Panc1 (cell line): ENCODE data around the gene PCNX2. TPM values are rescaled to one million over a fixed set of nuclear protein-coding genes. Genes with fewer than 3 reads are reported as not detected.

Experiments
- ATAC-seq: fragments of 200-7000 bp; cut with Tn5 transposase; 2 replicates; pipeline ENCODE4 v1.9.1; 2020; ENCODE audit warnings: mild to moderate bottlenecking, moderate library complexity
- BruUV-seq: library from RNA; stranded (reverse); fragments of 400-500 nt; replicated peaks from 2 replicates; lab custom pipeline; 2021; lab: Mats Ljungman, UMichigan
- CTCF ChIA-PET: fragments of 300-600 bp; sonication (Branson Sonifier 250); formaldehyde crosslinking; loops from one replicate; lab custom pipeline; 2022; ENCODE audit warnings: antibody characterized with exemption; lab: Charles Lee
- POLR2A ChIA-PET: fragments of 300-600 bp; sonication (Branson Sonifier 250); formaldehyde crosslinking; loops from one replicate; lab custom pipeline; 2022; ENCODE audit warnings: antibody characterized with exemption; lab: Charles Lee
- DNase-seq: peaks from one replicate; pipeline ENCODE4 v3.0.0-alpha.2; 2010; ENCODE audit warnings: low read depth, low spot score
- H3K27ac ChIP-seq: 2 replicates; pipeline ENCODE4 v1.5.1; 2011; ENCODE audit warnings: mild to moderate bottlenecking, low read length, inconsistent platforms
- H3K27me3 ChIP-seq: fragments of 200-500 bp; sonication (Bioruptor generic); 2 replicates; pipeline ENCODE4 v1.6.0; 2014; ENCODE audit warnings: low read length, inconsistent platforms; ENCODE audit not compliant: control insufficient read depth, insufficient read depth
- H3K36me3 ChIP-seq: fragments of 200-500 bp; sonication (Bioruptor generic); 2 replicates; pipeline ENCODE4 v1.5.1; 2014; ENCODE audit warnings: inconsistent platforms, mild to moderate bottlenecking, low read length, moderate library complexity; ENCODE audit not compliant: control insufficient read depth, insufficient read depth
- H3K4me1 ChIP-seq: 2 replicates; pipeline ENCODE4 v1.5.1; 2011; ENCODE audit warnings: inconsistent platforms, mild to moderate bottlenecking, low read length, moderate library complexity; ENCODE audit not compliant: control insufficient read depth, insufficient read depth
- H3K4me3 ChIP-seq, 2 experiments: 2 replicates each; pipeline ENCODE4 v1.5.1; 2011 to 2012; ENCODE audit warnings: low read depth in 2 of 2, low read length in 2 of 2, mild to moderate bottlenecking in 2 of 2, inconsistent platforms in 1 of 2, moderate library complexity in 1 of 2
- H3K9me3 ChIP-seq: fragments of 200-500 bp; sonication (Bioruptor generic); 2 replicates; pipeline ENCODE4 v1.5.1; 2014; ENCODE audit warnings: low read depth, mild to moderate bottlenecking, inconsistent platforms, low read length, moderate library complexity; ENCODE audit not compliant: control insufficient read depth, insufficient read depth
- CTCF ChIP-seq: fragments of 450-650 bp; IDR thresholded peaks from 2 replicates; pipeline ENCODE4 v1.5.1; 2017; ENCODE audit warnings: mild to moderate bottlenecking
- POLR2AphosphoS5 ChIP-seq: IDR thresholded peaks from 2 replicates; pipeline ENCODE4 v1.6.1; 2012; ENCODE audit warnings: mild to moderate bottlenecking, low read depth, low read length, moderate library complexity
- REST ChIP-seq, 2 experiments: IDR thresholded peaks; 2 replicates each; pipeline ENCODE4 v1.6.1; 2011 to 2012; ENCODE audit warnings: low read depth in 2 of 2, control low read depth in 1 of 2, low read length in 1 of 2, mild to moderate bottlenecking in 1 of 2, moderate library complexity in 1 of 2; ENCODE audit not compliant: insufficient read depth in 1 of 2
- SIN3A ChIP-seq: IDR thresholded peaks from 2 replicates; pipeline ENCODE4 v1.6.1; 2012; ENCODE audit warnings: low read depth, mild to moderate bottlenecking, low read length, moderate library complexity, borderline replicate concordance; ENCODE audit not compliant: insufficient read depth
- TCF7L2 ChIP-seq: IDR thresholded peaks from 2 replicates; pipeline ENCODE4 v1.6.1; 2011; ENCODE audit warnings: mild to moderate bottlenecking, low read depth, low read length, inconsistent platforms
- in situ Hi-C: cut with HindIII; loops from 2 replicates; pipeline ENCODE4 v1.10.0; 2016; ENCODE audit warnings: low sequenced_read_pairs, low pct_unique_long_range_greater_than_20kb
- intact Hi-C: fragments of 100-400 bp; cut with micrococcal nuclease; formaldehyde crosslinking; loops from one replicate; pipeline ENCODE4 v1.10.0; 2022; ENCODE audit not compliant: unreplicated experiment
- total RNA-seq: library from RNA; stranded (reverse); gene quantifications from one replicate; pipeline ENCODE4 v1.2.1, GENCODE V29; 2021; ENCODE audit not compliant: unreplicated experiment

PCNX2 gene
- total RNA-seq, 1 experiment from 2014 or later = 2.6 TPM

- Histone ChIP-seq H3K9me3 (no peaks in the 10 kb centered on the region), H3K27me3 (no peaks in the 10 kb centered on the region), H3K36me3 (no peaks in the 10 kb centered on the region), H3K27ac (no peak overlapping the region), H3K4me1 (no peaks in the 10 kb centered on the region), H3K4me3 (no peak overlapping the region)
- no TSS peak for BruUV-seq
- in situ Hi-C loops (no loop called here), intact Hi-C loops (no loop called here)
- ChIA-PET POLR2A (no interaction called here), CTCF (no interaction called here)
- no peak for ATAC-seq
- no peak for TF ChIP-seq REST (IDR thresholded peaks at IDR 0.05; ENCODE audit: insufficient read depth in 1 of 2, low read depth in 2 of 2, low read length in 1 of 2)
- no peak for TF ChIP-seq SIN3A
- TF ChIP-seq TCF7L2 = no peak
- no peak for TF ChIP-seq CTCF
- no peak for TF ChIP-seq POLR2AphosphoS5
- no peak for DNase-seq
These were observed 311.5 kb downstream of the PCNX2 start for GRCh38 chr1:232983817-232984567.

DNA sequence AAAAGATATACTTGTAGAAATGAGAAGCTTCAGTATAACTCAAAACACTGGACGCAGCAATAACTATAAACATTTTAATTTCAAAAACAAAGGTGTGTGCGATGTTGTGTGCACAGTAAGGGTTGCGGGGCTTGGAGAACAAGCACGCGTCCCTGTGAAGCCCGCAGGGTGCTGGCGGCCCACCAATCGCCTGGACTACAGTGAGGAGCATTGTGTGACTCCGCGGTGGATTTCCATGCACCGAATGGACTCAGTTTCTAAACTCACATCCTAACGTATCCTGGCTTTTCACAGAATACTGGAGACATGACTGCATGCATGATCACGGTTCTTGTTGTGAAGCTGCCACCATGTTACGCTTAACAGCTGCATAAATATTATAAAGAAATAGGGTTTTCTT is 312.1 kb downstream of the PCNX2 start:
- DNase-seq = no peak
- TF ChIP-seq SIN3A = no peak
- no peak for TF ChIP-seq POLR2AphosphoS5
- no peak for TF ChIP-seq CTCF
- TF ChIP-seq TCF7L2 = no peak
- BruUV-seq = no TSS peak
- ChIA-PET POLR2A (no interaction called here), CTCF (no interaction called here)
- H3K9me3 ChIP-seq = no peaks in the 10 kb centered on the region
- H3K27me3 ChIP-seq = no peaks in the 10 kb centered on the region
- H3K4me1 ChIP-seq = no peaks in the 10 kb centered on the region
- H3K36me3 ChIP-seq = no peaks in the 10 kb centered on the region
- H3K4me3 ChIP-seq = no peak overlapping the region
- in situ Hi-C loops (no loop called here), intact Hi-C loops (no loop called here)
- no peak for ATAC-seq
- no peak overlapping the region for H3K27ac ChIP-seq
